Aorta (tissue), 5 donors: ENCODE measurements around the gene DISC1. TPM values are rescaled to one million over a fixed set of nuclear protein-coding genes. Genes with fewer than 3 reads are reported as not detected.
A peak's percentile ranks its signal among the peaks of the same experiment; 100 is the strongest.

Source experiments
- ATAC-seq: fragments of 200-7000 bp; cut with Tn5 transposase; one replicate; pipeline ENCODE4 v1.9.1; 2022; ENCODE audit warnings: moderate library complexity; ENCODE audit not compliant: low FRiP score
- DNase-seq, 2 donors: peaks; one replicate each; pipeline ENCODE4 v3.0.0-alpha.2; 2020
- H3K27ac ChIP-seq, 2 donors: one replicate each; pipeline ENCODE4 v1.5.1; 2013; ENCODE audit warnings: low read length in 2 of 2, mild to moderate bottlenecking in 2 of 2, moderate library complexity in 2 of 2, control low read depth in 1 of 2, inconsistent platforms in 1 of 2, low read depth in 1 of 2
- H3K27me3 ChIP-seq, 2 donors: one replicate each; pipeline ENCODE4 v1.6.1; 2013; ENCODE audit warnings: control low read depth in 1 of 2, low read length in 1 of 2, mild to moderate bottlenecking in 1 of 2, moderate library complexity in 1 of 2; ENCODE audit not compliant: insufficient read depth in 2 of 2, control insufficient read depth in 1 of 2
- H3K36me3 ChIP-seq, 2 donors: one replicate each; pipeline ENCODE4 v1.6.1; 2013; ENCODE audit warnings: control low read depth in 1 of 2, low read length in 1 of 2, mild to moderate bottlenecking in 1 of 2; ENCODE audit not compliant: insufficient read depth in 2 of 2, control insufficient read depth in 1 of 2
- H3K4me1 ChIP-seq, 2 donors: one replicate each; pipeline ENCODE4 v1.6.1; 2013; ENCODE audit warnings: low read length in 2 of 2, control low read depth in 1 of 2, mild to moderate bottlenecking in 1 of 2, moderate library complexity in 1 of 2; ENCODE audit not compliant: insufficient read depth in 2 of 2, control insufficient read depth in 1 of 2
- H3K4me3 ChIP-seq, 2 donors: one replicate each; pipeline ENCODE4 v1.5.1; 2013; ENCODE audit warnings: low read length in 2 of 2, control low read depth in 1 of 2, mild to moderate bottlenecking in 1 of 2
- H3K9me3 ChIP-seq: one replicate; pipeline ENCODE4 v1.6.1; 2013; ENCODE audit warnings: mild to moderate bottlenecking, low read length; ENCODE audit not compliant: control insufficient read depth
- WGBS, 2 donors: extraction: QIAGEN DNeasy Blood & Tissue Kit; methylation state at CpG; one replicate each; pipeline ENCODE4 v1.1.7; 2013; 5-methylcytosine and 5-hydroxymethylcytosine counted together
- intact Hi-C, 2 donors: fragments of 100-400 bp; cut with DNase I; formaldehyde crosslinking; loops; one replicate each; pipeline versions ENCODE4 v1.14.2 to v1.15.0; 2022
- polyA plus RNA-seq, 2 donors: library from polyadenylated mRNA; stranded (reverse); fragments of 200-250 nt; gene quantifications; one replicate each; pipeline ENCODE4 v1.2.3, GENCODE V29; 2013
- total RNA-seq, 2 donors: library from RNA; stranded (reverse); fragmentation: NEBNext Ultra II Directional; extraction: Animal tissue kit (Norgen Biotek cat#: 25700); gene quantifications; one replicate each; pipeline ENCODE4 v1.2.1, GENCODE V29; 2021
- donor health status: healthy with polysubstance abuse.
- donor health status: Bipolar disorder and iron deficiency.
- donor health status: DM: no; HTN: no; CAD: no.
- donor health status: DM: no; HTN: no; CAD: no.
- donor health status: DM: yes; HTN: yes; CAD: no.

The DISC1 gene
- total and polyA plus RNA-seq, 4 donors = 0.64 to 31.7 (median 6.0) TPM

DNA sequence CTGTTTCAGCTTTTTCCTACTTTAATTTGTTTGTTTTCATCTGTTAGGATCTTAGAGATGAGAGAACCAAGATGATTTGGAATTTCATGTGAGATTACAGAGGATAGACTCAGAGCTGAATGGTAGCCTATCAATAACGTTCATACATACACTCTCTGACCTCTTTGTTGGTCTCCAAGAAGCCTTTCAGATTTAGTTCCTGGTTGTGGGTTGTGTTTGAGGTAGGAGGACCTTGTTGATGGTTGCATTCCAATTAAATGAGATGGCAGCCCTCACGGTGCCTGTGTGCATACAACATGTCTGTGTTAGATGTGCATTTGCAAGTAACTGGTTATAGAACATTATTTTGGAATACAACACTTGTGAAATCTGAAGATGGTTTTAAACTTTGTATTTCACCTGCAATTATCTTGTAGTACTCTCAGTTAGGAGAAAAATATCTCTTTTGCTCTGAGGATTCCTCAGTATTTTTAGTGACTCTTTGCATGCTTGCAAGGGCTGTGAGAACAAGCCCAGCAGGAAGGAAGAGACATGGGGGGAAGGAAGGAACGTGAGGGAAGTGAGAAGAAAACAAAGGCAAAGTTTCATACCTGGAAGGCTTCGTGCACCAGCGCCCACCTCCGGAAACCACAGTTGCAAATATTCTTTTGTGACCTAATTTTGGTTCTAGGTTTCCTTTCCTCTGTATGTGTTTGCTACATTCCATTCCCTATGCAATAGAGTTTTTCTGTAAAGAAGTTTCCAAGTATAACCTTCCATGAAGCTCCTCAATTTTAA, 291.8 kb downstream of the DISC1 start:
- no peaks in the 10 kb centered on the region for H3K27me3 ChIP-seq
- H3K4me1 ChIP-seq = no peaks in the 10 kb centered on the region
- no peak for DNase-seq
- WGBS, 2 donors = 78 to 79% methylated on average over 6 of the region's 6 CpGs
- H3K9me3 ChIP-seq = no peaks in the 10 kb centered on the region
- no peak overlapping the region for H3K4me3 ChIP-seq
- no peak overlapping the region for H3K27ac ChIP-seq
- intact Hi-C loops = no loop called here
- H3K36me3 ChIP-seq = no peaks in the 10 kb centered on the region
- no peak for ATAC-seq

DNA sequence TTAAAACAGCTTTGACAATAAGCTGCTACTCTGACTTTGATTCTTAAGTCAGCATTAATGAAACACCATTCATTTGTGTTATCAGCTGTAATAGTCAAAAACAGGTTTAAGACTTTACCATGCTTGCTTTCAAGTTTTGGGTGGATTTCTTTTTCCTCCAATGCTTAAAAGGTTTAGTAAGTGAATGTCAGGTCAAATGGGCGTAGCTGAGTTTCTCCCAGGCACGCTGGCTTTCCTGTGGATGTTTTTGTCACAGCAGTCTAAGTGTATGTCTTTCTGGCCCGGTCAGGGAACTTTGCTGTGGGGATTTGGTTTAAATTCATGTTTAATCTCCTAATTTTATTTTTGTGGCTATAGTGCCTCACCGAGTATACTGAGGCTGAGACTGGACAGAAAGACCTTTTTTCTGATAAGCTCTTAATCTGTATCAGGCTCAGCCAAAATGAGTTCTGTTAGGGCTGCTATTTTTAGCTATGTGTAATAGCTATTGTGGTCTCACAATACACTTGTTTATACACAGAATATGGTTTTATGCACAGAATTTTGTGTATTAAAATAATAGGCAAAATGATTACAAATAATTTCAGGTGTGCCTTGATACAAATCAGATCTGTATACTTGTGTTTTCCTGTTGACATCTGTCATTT, 292.8 kb downstream of the DISC1 start:
- no peaks in the 10 kb centered on the region for H3K36me3 ChIP-seq
- H3K4me1 ChIP-seq = no peaks in the 10 kb centered on the region
- intact Hi-C loops = no loop called here
- H3K27ac ChIP-seq = no peak overlapping the region
- no peak for DNase-seq
- ATAC-seq = no peak
- WGBS, 2 donors = 10 to 16% methylated on average over 4 of the region's 4 CpGs
- H3K9me3 ChIP-seq = no peaks in the 10 kb centered on the region
- no peaks in the 10 kb centered on the region for H3K27me3 ChIP-seq
- H3K4me3 ChIP-seq = no peak overlapping the region

DNA sequence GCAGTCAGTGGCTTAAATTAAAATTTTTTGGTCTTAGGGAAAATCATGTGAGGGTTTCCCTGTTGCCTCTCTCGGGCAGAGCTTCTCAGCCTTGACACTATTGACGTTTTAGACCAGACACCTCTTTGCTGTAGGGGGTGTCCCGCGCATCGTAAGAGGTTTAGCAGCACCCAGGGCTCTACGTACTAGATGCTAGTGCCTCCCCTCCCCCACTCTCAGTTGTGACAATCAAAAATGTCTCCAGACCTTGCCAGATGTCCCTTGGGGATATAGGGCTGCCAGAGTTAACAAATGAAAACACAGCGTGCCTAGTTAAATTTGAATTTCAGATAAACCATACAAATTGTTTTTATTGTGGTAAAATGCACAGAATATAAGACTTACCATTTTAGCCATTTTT, 293.3 kb downstream of the DISC1 start:
- Histone ChIP-seq H3K4me1 (no peaks in the 10 kb centered on the region), H3K27me3 (no peaks in the 10 kb centered on the region), H3K9me3 (no peaks in the 10 kb centered on the region), H3K4me3 (no peak overlapping the region), H3K27ac (no peak overlapping the region), H3K36me3 (no peaks in the 10 kb centered on the region)
- no peak for DNase-seq
- ATAC-seq = no peak
- intact Hi-C loops = no loop called here
- 8 to 9% methylated on average over 7 of the region's 7 CpGs for WGBS, 2 donors

DNA sequence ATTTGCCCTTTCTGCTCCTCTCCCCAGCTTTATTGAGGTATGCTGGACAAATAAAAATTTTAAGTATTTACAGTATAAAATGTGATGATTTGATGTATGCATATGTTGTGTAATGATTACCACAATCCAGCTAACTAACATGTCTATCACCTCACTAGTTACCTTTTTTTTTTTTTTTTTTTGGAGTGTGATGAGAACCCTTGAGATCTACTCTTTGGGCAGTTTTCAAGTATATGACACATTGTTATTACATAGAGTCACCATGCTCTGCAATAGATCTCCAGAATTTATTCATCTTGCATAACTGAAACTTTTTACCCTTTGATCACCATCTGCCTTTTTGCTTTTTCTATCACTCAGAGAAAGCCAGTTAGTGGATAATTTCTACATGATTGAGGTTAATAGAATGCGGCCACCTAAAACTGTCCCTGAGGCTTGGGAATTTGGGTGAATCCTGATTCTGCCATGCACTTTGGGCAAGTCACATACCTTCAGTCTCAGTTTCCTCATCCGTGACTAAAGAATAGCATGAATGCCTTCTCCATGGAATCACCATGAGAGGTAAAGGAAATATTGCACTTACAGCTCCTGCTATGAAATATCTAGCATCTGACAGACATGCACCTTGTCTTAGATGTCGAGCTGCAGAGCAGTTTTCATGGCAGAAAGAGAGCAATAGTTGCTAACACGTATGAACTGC, 295.2 kb downstream of the DISC1 start:
- DNase-seq = no peak

DNA sequence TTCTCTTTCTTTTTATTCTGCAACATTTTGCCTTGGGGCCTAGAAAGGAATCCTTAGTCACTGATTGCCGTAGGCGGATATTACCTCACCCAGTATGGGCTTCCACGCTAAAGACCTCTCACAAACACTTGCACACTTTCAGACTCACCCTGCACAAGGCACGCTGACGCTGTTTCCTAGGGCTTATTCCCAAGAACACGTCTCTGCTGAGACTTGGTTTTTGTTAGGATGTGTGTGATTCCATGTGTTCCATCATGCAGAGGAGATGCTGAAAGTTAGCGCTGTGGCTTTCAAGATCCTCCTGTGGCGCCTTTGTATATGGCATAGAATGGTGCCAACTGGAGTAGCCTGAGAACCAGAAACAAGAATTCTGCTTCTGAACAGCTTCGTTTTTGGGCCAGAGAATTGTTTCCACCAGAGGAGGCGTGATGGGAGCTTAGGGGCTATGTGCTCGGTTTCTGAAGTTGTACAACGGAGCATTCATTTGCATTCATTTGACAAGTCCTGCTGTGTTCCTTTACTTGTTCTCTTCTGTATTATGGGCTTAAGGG, 297.0 kb downstream of the DISC1 start:
- intact Hi-C loops = no loop called here
- Histone ChIP-seq H3K4me3 (no peak overlapping the region), H3K27me3 (no peaks in the 10 kb centered on the region), H3K27ac (no peak overlapping the region), H3K4me1 (peaks cover 2 to 13% of the 10 kb centered on the region in 2 donors), H3K9me3 (no peaks in the 10 kb centered on the region), H3K36me3 (no peaks in the 10 kb centered on the region)
- ATAC-seq (no peak), DNase-seq (no peak)
- WGBS, 2 donors = 95% methylated on average over 12 of the region's 12 CpGs

More for the DNA sequence above, 295.2 kb downstream of the DISC1 start:
- intact Hi-C loops = no loop called here
- no peak overlapping the region for H3K27ac ChIP-seq
- ATAC-seq = no peak
- WGBS, 2 donors = 89 to 94% methylated on average over 4 of the region's 4 CpGs
- no peaks in the 10 kb centered on the region for H3K9me3 ChIP-seq
- H3K4me1 ChIP-seq = peaks cover 0 to 3% of the 10 kb centered on the region in 2 donors
- H3K27me3 ChIP-seq = no peaks in the 10 kb centered on the region
- no peaks in the 10 kb centered on the region for H3K36me3 ChIP-seq
- H3K4me3 ChIP-seq = no peak overlapping the region

DNA sequence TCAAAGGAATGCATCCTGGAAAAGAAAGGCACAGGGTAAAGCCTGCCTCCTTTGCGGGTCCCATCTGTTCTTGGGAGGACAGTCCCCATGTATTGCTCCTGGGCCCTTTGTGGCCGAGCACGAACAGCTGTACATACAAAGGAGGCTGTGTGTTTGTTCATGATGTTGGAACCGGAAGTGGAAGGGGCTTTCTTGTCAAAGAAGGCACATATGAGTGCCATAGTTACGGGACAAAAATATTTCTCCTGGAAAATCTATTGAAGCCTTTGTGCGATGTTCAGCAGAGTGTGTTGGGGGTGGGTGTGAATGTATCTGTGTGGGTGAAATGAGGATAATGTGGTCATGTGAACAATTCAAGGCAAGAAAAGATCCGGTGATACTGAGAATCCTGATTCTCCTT, 297.6 kb downstream of the DISC1 start:
- H3K27me3 ChIP-seq = no peaks in the 10 kb centered on the region
- DNase-seq = no peak
- WGBS, 2 donors = 85 to 88% methylated on average over 7 of the region's 7 CpGs
- H3K4me1 ChIP-seq = peaks cover 2 to 13% of the 10 kb centered on the region in 2 donors
- no peak for ATAC-seq
- intact Hi-C loops = no loop called here
- H3K4me3 ChIP-seq = no peak overlapping the region
- no peak overlapping the region for H3K27ac ChIP-seq
- H3K9me3 ChIP-seq = no peaks in the 10 kb centered on the region
- H3K36me3 ChIP-seq = no peaks in the 10 kb centered on the region

DNA sequence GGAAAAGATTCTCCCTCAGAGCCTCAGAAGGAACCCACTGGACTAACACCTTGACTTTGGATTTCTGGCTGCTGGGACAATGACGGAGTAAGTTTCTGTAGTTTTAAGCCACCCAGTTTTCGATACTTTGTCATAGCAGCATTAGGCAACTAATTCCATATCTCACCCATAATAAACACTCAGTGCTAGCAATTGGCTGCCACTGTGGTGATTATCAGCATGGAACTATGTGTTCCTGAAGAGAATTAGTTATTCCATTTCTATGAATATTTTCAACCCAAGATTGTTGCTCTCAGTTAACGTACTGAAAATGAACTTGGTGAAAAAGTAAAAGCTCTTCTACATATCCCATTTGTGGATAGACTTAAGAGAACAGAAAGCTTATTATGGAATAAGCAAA, 299.3 kb downstream of the DISC1 start:
- peaks cover 2 to 13% of the 10 kb centered on the region in 2 donors for H3K4me1 ChIP-seq
- ATAC-seq = no peak
- WGBS, 2 donors = 13 to 19% methylated on average over 3 of the region's 3 CpGs
- no peak overlapping the region for H3K27ac ChIP-seq
- H3K9me3 ChIP-seq = no peaks in the 10 kb centered on the region
- H3K27me3 ChIP-seq = no peaks in the 10 kb centered on the region
- intact Hi-C loops = no loop called here
- H3K36me3 ChIP-seq = no peaks in the 10 kb centered on the region
- no peak for DNase-seq
- H3K4me3 ChIP-seq = no peak overlapping the region

DNA sequence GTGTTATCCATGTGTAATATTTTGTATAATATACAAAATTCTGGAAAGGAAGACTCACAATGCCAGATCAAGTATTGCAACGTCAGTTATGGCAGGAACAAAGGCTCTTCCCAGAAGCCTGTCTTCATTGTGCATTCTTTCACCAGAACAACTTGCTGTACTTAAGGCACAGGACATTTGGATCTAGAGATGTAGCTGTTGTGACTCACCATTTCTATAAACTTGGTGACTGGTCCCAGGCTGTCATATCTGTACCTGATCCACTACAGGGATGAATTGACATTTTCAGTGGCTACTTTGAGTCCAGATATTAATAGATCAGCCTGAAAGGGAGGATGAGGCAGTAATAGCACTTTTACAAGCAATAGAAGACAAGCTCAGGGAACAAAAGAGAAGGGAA, 299.8 kb downstream of the DISC1 start:
- intact Hi-C loops = no loop called here
- DNase-seq = no peak
- peak overlapping the region in 1 of 2 donors; percentile 26 for H3K27ac ChIP-seq
- H3K27me3 ChIP-seq = no peaks in the 10 kb centered on the region
- H3K4me3 ChIP-seq = no peak overlapping the region
- no peak for ATAC-seq
- H3K36me3 ChIP-seq = no peaks in the 10 kb centered on the region
- peaks cover 2 to 13% of the 10 kb centered on the region in 2 donors for H3K4me1 ChIP-seq
- no peaks in the 10 kb centered on the region for H3K9me3 ChIP-seq
- 22 to 69% methylated on average over 1 of the region's 1 CpG for WGBS, 2 donors
